SK-N-SH (cell line): ENCODE results near the gene WT1. TPM values are rescaled to one million over a fixed set of nuclear protein-coding genes. Genes with fewer than 3 reads are reported as not detected.

ENCODE experiments used
- CTCF ChIA-PET: fragments of 300-600, 350-600 bp; formaldehyde crosslinking; extraction: SDS; loops from one replicate; lab custom pipeline; 2021; lab: Yijun Ruan, JAX
- POLR2A ChIA-PET: fragments of 350-600 bp; sonication (Branson Sonifier 250); formaldehyde crosslinking; extraction: SDS; loops from one replicate; lab custom pipeline; 2020; ENCODE audit warnings: antibody characterized with exemption, inconsistent platforms; lab: Yijun Ruan, JAX
- DNase-seq: peaks from one replicate; pipeline ENCODE4 v3.0.0; 2012
- H2AFZ ChIP-seq: fragments of 200-600 bp; sonication (generic); 2 replicates; pipeline ENCODE4 v1.8.1; 2016; ENCODE audit warnings: antibody characterized with exemption, mild to moderate bottlenecking, low read depth
- H3F3A ChIP-seq: fragments of 200-600 bp; sonication (generic); replicated peaks from 2 replicates; pipeline ENCODE3; 2016; ENCODE audit warnings: antibody characterized with exemption, mild to moderate bottlenecking; ENCODE audit not compliant: insufficient read depth
- H3K27ac ChIP-seq, 2 experiments: fragments of 200-500 bp in 1 of 2; fragments of 200-600 bp in 1 of 2; sonication (Bioruptor generic) in 1 of 2; sonication (generic), shearing (Covaris generic) in 1 of 2; 2 replicates each; pipeline versions ENCODE4 v1.5.1 to v1.6.1; 2014 to 2016; ENCODE audit warnings: low read depth in 2 of 2, inconsistent platforms in 1 of 2, low read length in 1 of 2, mild to moderate bottlenecking in 1 of 2, mixed read lengths in 1 of 2
- H3K27me3 ChIP-seq: fragments of 200-600 bp; sonication (generic), shearing (Covaris generic); 2 replicates; pipeline ENCODE4 v1.6.1; 2016; ENCODE audit warnings: mixed run types; ENCODE audit not compliant: insufficient read depth
- H3K36me3 ChIP-seq, 2 experiments: fragments of 200-500 bp in 1 of 2; fragments of 200-600 bp in 1 of 2; sonication (Bioruptor generic) in 1 of 2; sonication (generic) in 1 of 2; replicated peaks in 1 of 2; 2 replicates each; pipeline versions ENCODE3 to v1.5.1; 2014 to 2016; ENCODE audit warnings: low read length in 1 of 2, mild to moderate bottlenecking in 1 of 2; ENCODE audit not compliant: insufficient read depth in 2 of 2, control insufficient read depth in 1 of 2
- H3K4me1 ChIP-seq, 2 experiments: fragments of 200-500 bp in 1 of 2; fragments of 200-600 bp in 1 of 2; sonication (Bioruptor generic) in 1 of 2; sonication (generic), shearing (Covaris generic) in 1 of 2; 2 replicates each; pipeline versions ENCODE4 v1.5.1 to v1.6.1; 2014 to 2016; ENCODE audit warnings: low read depth in 1 of 2, low read length in 1 of 2, mixed run types in 1 of 2; ENCODE audit not compliant: insufficient read depth in 2 of 2, control insufficient read depth in 1 of 2
- H3K4me2 ChIP-seq: fragments of 200-600 bp; sonication (generic), shearing (Covaris generic); 2 replicates; pipeline ENCODE4 v1.6.1; 2017; ENCODE audit warnings: mixed run types
- H3K4me3 ChIP-seq, 2 experiments: fragments of 200-500 bp in 1 of 2; fragments of 200-600 bp in 1 of 2; sonication (Bioruptor generic) in 1 of 2; sonication (generic), shearing (Covaris generic) in 1 of 2; 2 replicates each; pipeline versions ENCODE4 v1.5.1 to v1.8.1; 2014 to 2016; ENCODE audit warnings: low read depth in 2 of 2, inconsistent platforms in 1 of 2, low read length in 1 of 2, mild to moderate bottlenecking in 1 of 2, mixed read lengths in 1 of 2, moderate library complexity in 1 of 2
- H3K79me2 ChIP-seq: fragments of 200-600 bp; sonication (generic); 2 replicates; pipeline ENCODE4 v1.8.1; 2017; ENCODE audit warnings: mild to moderate bottlenecking; ENCODE audit not compliant: insufficient read depth
- H3K9ac ChIP-seq: fragments of 200-600 bp; sonication (generic); 2 replicates; pipeline ENCODE4 v1.6.1; 2017; ENCODE audit warnings: mixed run types
- H3K9me2 ChIP-seq: fragments of 200-600 bp; sonication (generic); 2 replicates; pipeline ENCODE4 v1.6.1; 2017; ENCODE audit warnings: mixed run types
- H3K9me3 ChIP-seq: fragments of 200-600 bp; sonication (generic); 2 replicates; pipeline ENCODE4 v1.6.1; 2017; ENCODE audit warnings: mixed run types, mild to moderate bottlenecking, moderate library complexity
- H4K20me1 ChIP-seq: fragments of 200-600 bp; sonication (generic); 2 replicates; pipeline ENCODE4 v1.6.1; 2017; ENCODE audit warnings: mild to moderate bottlenecking, mixed run types; ENCODE audit not compliant: insufficient read depth
- FOXM1 ChIP-seq: IDR thresholded peaks from 2 replicates; pipeline ENCODE4 v1.4.0; 2012; ENCODE audit warnings: low read depth, mild to moderate bottlenecking
- GABPA ChIP-seq: IDR thresholded peaks from 2 replicates; pipeline ENCODE4 v1.4.0; 2012; ENCODE audit warnings: low read depth, mild to moderate bottlenecking
- MXI1 ChIP-seq: IDR thresholded peaks from 2 replicates; pipeline ENCODE4 v1.6.1; 2012; ENCODE audit warnings: mild to moderate bottlenecking, low read depth, low read length, improper control_type of control experiment
- POLR2AphosphoS5 ChIP-seq: IDR thresholded peaks from 2 replicates; pipeline ENCODE4 v1.6.1; 2012; ENCODE audit warnings: low read depth, low read length
- RCOR1 ChIP-seq: fragments of 150-350 bp; IDR thresholded peaks from 2 replicates; pipeline ENCODE4 v1.6.1; 2017; ENCODE audit warnings: antibody characterized with exemption, low read length
- RFX5 ChIP-seq: IDR thresholded peaks from 2 replicates; pipeline ENCODE4 v1.6.1; 2012; ENCODE audit warnings: mild to moderate bottlenecking, improper control_type of control experiment, low read length
- SIN3A ChIP-seq: IDR thresholded peaks from 2 replicates; pipeline ENCODE4 v1.6.1; 2012; ENCODE audit warnings: low read depth, mild to moderate bottlenecking, low read length, moderate library complexity, borderline replicate concordance
- WGBS: methylation state at CpG from one replicate; pipeline ENCODE4 v1.1.6; 2017; ENCODE audit warnings: low lambda C conversion rate; 5-methylcytosine and 5-hydroxymethylcytosine counted together
- polyA plus RNA-seq, 3 experiments: library from polyadenylated mRNA; depleted of rRNA; stranded (reverse); fragments of >200 nt; gene quantifications; 2 replicates each; pipeline ENCODE4 v1.2.3, GENCODE V29; 2012
- TF ChIP-seq, protein P1 (sequence below): IDR thresholded peaks from 2 replicates; pipeline ENCODE4 v1.6.1; 2012; ENCODE audit warnings: mild to moderate bottlenecking, low read depth, low read length, moderate library complexity
- TF ChIP-seq, protein P2 (sequence below): IDR thresholded peaks from 2 replicates; pipeline ENCODE4; 2012

WT1 gene
- polyA plus RNA-seq, 1 of the 3 experiments (the other 2 are of a cell fraction) = 0.49 TPM

DNA sequence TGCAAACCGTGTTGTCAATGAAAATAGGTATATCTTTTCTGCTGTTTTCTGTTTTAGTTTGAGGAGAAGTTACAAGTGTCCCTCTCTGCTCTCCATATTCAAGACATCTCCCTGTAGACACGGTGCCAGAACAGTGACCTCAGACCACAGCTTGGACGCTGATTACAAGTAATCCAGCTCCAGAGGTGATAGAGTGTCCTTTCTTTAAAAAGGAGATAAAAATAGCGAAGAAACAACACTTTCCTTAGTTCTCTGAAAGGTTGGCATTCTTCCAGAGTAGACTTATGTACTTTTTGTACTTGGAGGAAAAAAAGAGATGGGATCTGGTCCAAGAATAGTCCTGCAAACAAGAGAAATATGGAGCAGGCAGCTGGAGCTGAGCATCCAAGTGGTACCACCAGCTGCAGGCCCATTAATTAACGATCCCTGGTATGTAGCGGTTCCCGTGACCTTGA lies 43.0 kb upstream of the WT1 start:
- Histone ChIP-seq H3K4me3 (no peak overlapping the region), H3K9me2 (no peaks in the 10 kb centered on the region), H4K20me1 (no peaks in the 10 kb centered on the region), H3K36me3 (no peaks in the 10 kb centered on the region), H3K4me2 (no peak overlapping the region), H3F3A (no peaks in the 10 kb centered on the region), H3K79me2 (no peaks in the 10 kb centered on the region), H3K9ac (no peak overlapping the region), H2AFZ (no peak overlapping the region), H3K27ac (no peak overlapping the region), H3K9me3 (no peaks in the 10 kb centered on the region), H3K4me1 (no peaks in the 10 kb centered on the region; a peak in 2 of 4 replicates), H3K27me3 (peaks cover 63% of the 10 kb centered on the region; the same call in 1 of the 2 replicates)
- ChIA-PET POLR2A (no interaction called here), CTCF (no interaction called here)
- no peak for DNase-seq
- 3% methylated on average over 7 of the region's 7 CpGs for WGBS
- no peak for TF ChIP-seq RCOR1
- no peak for TF ChIP-seq FOXM1
- TF ChIP-seq RFX5 = no peak
- TF ChIP-seq, protein P1, sequence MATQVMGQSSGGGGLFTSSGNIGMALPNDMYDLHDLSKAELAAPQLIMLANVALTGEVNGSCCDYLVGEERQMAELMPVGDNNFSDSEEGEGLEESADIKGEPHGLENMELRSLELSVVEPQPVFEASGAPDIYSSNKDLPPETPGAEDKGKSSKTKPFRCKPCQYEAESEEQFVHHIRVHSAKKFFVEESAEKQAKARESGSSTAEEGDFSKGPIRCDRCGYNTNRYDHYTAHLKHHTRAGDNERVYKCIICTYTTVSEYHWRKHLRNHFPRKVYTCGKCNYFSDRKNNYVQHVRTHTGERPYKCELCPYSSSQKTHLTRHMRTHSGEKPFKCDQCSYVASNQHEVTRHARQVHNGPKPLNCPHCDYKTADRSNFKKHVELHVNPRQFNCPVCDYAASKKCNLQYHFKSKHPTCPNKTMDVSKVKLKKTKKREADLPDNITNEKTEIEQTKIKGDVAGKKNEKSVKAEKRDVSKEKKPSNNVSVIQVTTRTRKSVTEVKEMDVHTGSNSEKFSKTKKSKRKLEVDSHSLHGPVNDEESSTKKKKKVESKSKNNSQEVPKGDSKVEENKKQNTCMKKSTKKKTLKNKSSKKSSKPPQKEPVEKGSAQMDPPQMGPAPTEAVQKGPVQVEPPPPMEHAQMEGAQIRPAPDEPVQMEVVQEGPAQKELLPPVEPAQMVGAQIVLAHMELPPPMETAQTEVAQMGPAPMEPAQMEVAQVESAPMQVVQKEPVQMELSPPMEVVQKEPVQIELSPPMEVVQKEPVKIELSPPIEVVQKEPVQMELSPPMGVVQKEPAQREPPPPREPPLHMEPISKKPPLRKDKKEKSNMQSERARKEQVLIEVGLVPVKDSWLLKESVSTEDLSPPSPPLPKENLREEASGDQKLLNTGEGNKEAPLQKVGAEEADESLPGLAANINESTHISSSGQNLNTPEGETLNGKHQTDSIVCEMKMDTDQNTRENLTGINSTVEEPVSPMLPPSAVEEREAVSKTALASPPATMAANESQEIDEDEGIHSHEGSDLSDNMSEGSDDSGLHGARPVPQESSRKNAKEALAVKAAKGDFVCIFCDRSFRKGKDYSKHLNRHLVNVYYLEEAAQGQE = no peak
- TF ChIP-seq POLR2AphosphoS5 = no peak
- TF ChIP-seq MXI1 = no peak
- TF ChIP-seq, protein P2, sequence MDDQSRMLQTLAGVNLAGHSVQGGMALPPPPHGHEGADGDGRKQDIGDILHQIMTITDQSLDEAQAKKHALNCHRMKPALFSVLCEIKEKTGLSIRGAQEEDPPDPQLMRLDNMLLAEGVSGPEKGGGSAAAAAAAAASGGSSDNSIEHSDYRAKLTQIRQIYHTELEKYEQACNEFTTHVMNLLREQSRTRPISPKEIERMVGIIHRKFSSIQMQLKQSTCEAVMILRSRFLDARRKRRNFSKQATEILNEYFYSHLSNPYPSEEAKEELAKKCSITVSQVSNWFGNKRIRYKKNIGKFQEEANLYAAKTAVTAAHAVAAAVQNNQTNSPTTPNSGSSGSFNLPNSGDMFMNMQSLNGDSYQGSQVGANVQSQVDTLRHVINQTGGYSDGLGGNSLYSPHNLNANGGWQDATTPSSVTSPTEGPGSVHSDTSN = no peak

DNA sequence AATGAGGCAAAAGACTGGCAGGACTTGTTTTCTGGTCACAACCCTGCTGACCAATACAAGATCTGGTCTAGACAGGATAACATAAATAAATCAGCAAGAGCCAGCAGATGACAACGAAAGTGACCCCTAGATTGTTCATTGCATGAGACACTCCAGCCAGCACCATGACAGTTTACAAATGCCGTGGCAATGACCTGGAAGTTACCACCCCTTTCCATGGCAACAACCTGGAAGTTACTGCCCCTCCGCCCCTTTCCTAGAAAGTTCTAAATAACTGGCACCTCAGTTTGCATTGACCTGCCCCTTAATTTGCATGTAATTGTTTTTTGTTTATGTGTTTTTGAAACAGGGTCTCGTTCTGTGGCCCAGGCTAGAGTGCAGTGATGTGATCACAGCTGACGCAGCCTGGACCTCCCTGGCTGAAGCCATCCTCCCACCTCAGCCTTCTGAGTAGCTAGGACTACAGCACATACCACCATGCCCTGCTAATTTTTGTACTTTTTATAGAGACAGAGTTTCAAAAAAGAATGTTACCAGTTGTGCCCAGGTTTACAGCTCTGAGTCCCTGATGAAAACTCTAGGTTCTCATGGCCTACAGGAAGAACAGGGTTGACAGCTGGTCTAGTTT lies 38.1 kb upstream of the WT1 start:
- H3K9ac ChIP-seq = no peak overlapping the region
- TF ChIP-seq SIN3A (no peak), GABPA (0 out of 2 replicates have a peak, but pooled peaks have one; percentile 36)
- TF ChIP-seq, all 33 proteins: peak for 1
- no peaks in the 10 kb centered on the region for H4K20me1 ChIP-seq
- H3K79me2 ChIP-seq = no peaks in the 10 kb centered on the region
- H3K27ac ChIP-seq = no peak overlapping the region
- peaks cover 0 to 9% of the 10 kb centered on the region in 2 experiments; a peak in 1 of 4 replicates for H3K4me1 ChIP-seq
- H2AFZ ChIP-seq = no peak overlapping the region
- POLR2A ChIA-PET = no interaction called here
- CTCF ChIA-PET = no interaction called here
- peaks cover 42% of the 10 kb centered on the region; the same call in 1 of the 2 replicates for H3K27me3 ChIP-seq
- no peaks in the 10 kb centered on the region for H3F3A ChIP-seq
- no peak overlapping the region for H3K4me3 ChIP-seq
- H3K9me3 ChIP-seq = no peaks in the 10 kb centered on the region
- 24% methylated on average over 5 of the region's 5 CpGs for WGBS
- H3K4me2 ChIP-seq = no peak overlapping the region
- DNase-seq = no peak
- H3K36me3 ChIP-seq = no peaks in the 10 kb centered on the region
- no peaks in the 10 kb centered on the region for H3K9me2 ChIP-seq
